ENCODE results near the gene KCNC3. TPM values are rescaled to one million over a fixed set of nuclear protein-coding genes. Genes with fewer than 3 reads are reported as not detected.

The KCNC3 gene
- total and polyA plus RNA-seq, 2 of the 4 experiments (the other 2 are of a cell fraction) = 0.07 TPM; not detected in 1

DNA sequence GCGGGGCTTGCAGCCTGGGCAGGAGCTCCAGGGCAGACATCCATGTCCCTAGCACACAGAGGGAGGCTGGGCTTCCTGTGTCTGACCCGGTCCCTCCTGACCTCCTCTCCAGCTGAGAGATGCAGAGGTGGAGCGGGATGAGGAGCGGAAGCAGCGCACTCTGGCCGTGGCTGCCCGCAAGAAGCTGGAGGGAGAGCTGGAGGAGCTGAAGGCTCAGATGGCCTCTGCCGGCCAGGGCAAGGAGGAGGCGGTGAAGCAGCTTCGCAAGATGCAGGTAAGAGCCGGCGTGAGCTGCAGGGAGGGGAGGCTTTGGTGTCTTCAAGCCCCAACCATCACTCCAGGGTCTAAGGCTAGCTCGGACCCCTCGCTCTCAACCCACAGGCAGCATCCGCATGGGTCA, 38.4 kb downstream of the KCNC3 start:
- Histone ChIP-seq H3K9me3 (ENCODE audit: control insufficient read depth, insufficient read depth, low read length) (peaks cover 24% of the 10 kb centered on the region), H3K27ac (ENCODE audit: insufficient read depth, low read length) (no peak overlapping the region), H4K5ac (ENCODE audit: low read depth, low read length) (no peak overlapping the region), H4K8ac (ENCODE audit: low read depth in 2 of 2, low read length in 2 of 2) (no peak overlapping the region), H3K79me1 (ENCODE audit: low read depth in 1 of 2, low read length in 2 of 2) (no peaks in the 10 kb centered on the region), H3K27me3 (ENCODE audit: control insufficient read depth, insufficient read depth, low read length) (no peaks in the 10 kb centered on the region), H2AK9ac (replicated peaks; ENCODE audit: low read depth, low read length, poor library complexity) (no peak overlapping the region), H3K4me2 (ENCODE audit: low read depth, low read length) (no peak overlapping the region), H3K4me3 (ENCODE audit: insufficient read depth, low read depth, low read length) (no peak overlapping the region), H2BK15ac (ENCODE audit: low read depth, low read length) (no peak overlapping the region), H2BK120ac (ENCODE audit: low read depth, low read length) (no peak overlapping the region), H4K91ac (ENCODE audit: insufficient read depth, low read depth, low read length) (no peak overlapping the region), H3K4me1 (ENCODE audit: control insufficient read depth, insufficient read depth, low read length) (no peaks in the 10 kb centered on the region), H2AK5ac (ENCODE audit: low read depth, low read length) (no peak overlapping the region), H3K23ac (ENCODE audit: low read depth, low read length) (no peak overlapping the region), H2AFZ (replicated peaks; ENCODE audit: low read length, poor library complexity) (no peak overlapping the region), H2BK5ac (ENCODE audit: low read depth, low read length, poor library complexity, severe bottlenecking) (no peak overlapping the region), H3K14ac (replicated peaks; ENCODE audit: low read depth, low read length) (no peak overlapping the region), H3K56ac (ENCODE audit: extremely low read depth, insufficient read depth, low read length) (no peak overlapping the region), H2BK20ac (ENCODE audit: low read depth, low read length) (no peak overlapping the region), H3K4ac (ENCODE audit: low read depth, low read length) (no peak overlapping the region), H3K36me3 (ENCODE audit: control insufficient read depth, insufficient read depth, low read length) (no peaks in the 10 kb centered on the region), H3K9ac (ENCODE audit: low read depth, low read length) (no peak overlapping the region), H4K20me1 (ENCODE audit: insufficient read depth, low read length) (no peaks in the 10 kb centered on the region), H3K18ac (ENCODE audit: low read depth, low read length) (no peak overlapping the region), H3K9me1 (ENCODE audit: insufficient read depth, low read length) (no peaks in the 10 kb centered on the region)
- DNase-seq (no peak), ATAC-seq (ENCODE audit: low read depth) (no peak)
- ChIA-PET POLR2A (ENCODE audit: unreplicated experiment) (no interaction called here), CTCF (no interaction called here)
- no peak for TF ChIP-seq MXI1 (IDR thresholded peaks at IDR 0.05; ENCODE audit: borderline replicate concordance, low read depth, low read length)
- TF ChIP-seq, protein P1, sequence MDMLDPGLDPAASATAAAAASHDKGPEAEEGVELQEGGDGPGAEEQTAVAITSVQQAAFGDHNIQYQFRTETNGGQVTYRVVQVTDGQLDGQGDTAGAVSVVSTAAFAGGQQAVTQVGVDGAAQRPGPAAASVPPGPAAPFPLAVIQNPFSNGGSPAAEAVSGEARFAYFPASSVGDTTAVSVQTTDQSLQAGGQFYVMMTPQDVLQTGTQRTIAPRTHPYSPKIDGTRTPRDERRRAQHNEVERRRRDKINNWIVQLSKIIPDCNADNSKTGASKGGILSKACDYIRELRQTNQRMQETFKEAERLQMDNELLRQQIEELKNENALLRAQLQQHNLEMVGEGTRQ (IDR thresholded peaks at IDR 0.05; ENCODE audit: low read depth, low read length) = no peak
- TF ChIP-seq RCOR1 (IDR thresholded peaks at IDR 0.05; ENCODE audit: insufficient replicate concordance, low read length) = no peak
- no peak for TF ChIP-seq RFX5 (IDR thresholded peaks at IDR 0.05; ENCODE audit: low read depth, low read length)
- no peak for TF ChIP-seq MAFK (IDR thresholded peaks at IDR 0.05; ENCODE audit: low read depth, low read length)
- TF ChIP-seq POLR2A (IDR thresholded peaks at IDR 0.05; ENCODE audit: low read depth, low read length) = no peak
- no peak for TF ChIP-seq RAD21 (IDR thresholded peaks at IDR 0.05; ENCODE audit: low read length)
- TF ChIP-seq BHLHE40 (IDR thresholded peaks at IDR 0.05; ENCODE audit: low read depth, low read length) = no peak
- TF ChIP-seq MAZ (IDR thresholded peaks at IDR 0.05; ENCODE audit: borderline replicate concordance, low read depth, low read length) = no peak
- TF ChIP-seq CHD1 (IDR thresholded peaks at IDR 0.05; ENCODE audit: low read depth, low read length) = no peak
- TF ChIP-seq, protein P2, sequence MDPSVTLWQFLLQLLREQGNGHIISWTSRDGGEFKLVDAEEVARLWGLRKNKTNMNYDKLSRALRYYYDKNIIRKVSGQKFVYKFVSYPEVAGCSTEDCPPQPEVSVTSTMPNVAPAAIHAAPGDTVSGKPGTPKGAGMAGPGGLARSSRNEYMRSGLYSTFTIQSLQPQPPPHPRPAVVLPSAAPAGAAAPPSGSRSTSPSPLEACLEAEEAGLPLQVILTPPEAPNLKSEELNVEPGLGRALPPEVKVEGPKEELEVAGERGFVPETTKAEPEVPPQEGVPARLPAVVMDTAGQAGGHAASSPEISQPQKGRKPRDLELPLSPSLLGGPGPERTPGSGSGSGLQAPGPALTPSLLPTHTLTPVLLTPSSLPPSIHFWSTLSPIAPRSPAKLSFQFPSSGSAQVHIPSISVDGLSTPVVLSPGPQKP (IDR thresholded peaks at IDR 0.05; ENCODE audit: borderline replicate concordance, low read depth, low read length) = no peak
- TF ChIP-seq, protein P3, sequence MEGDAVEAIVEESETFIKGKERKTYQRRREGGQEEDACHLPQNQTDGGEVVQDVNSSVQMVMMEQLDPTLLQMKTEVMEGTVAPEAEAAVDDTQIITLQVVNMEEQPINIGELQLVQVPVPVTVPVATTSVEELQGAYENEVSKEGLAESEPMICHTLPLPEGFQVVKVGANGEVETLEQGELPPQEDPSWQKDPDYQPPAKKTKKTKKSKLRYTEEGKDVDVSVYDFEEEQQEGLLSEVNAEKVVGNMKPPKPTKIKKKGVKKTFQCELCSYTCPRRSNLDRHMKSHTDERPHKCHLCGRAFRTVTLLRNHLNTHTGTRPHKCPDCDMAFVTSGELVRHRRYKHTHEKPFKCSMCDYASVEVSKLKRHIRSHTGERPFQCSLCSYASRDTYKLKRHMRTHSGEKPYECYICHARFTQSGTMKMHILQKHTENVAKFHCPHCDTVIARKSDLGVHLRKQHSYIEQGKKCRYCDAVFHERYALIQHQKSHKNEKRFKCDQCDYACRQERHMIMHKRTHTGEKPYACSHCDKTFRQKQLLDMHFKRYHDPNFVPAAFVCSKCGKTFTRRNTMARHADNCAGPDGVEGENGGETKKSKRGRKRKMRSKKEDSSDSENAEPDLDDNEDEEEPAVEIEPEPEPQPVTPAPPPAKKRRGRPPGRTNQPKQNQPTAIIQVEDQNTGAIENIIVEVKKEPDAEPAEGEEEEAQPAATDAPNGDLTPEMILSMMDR (conservative IDR thresholded peaks at IDR 0.05; ENCODE audit: low read depth, low read length) = no peak
- no peak for TF ChIP-seq SMC3 (IDR thresholded peaks at IDR 0.05; ENCODE audit: low read depth, low read length)
- no peak for TF ChIP-seq NFE2L2 (IDR thresholded peaks at IDR 0.05; ENCODE audit: low read depth, low read length)
- 13% methylated on average over 3 of the region's 15 CpGs; no CpG with 5 or more reads in 1 of the 2 experiments for WGBS, 2 experiments (ENCODE audit: extremely low coverage in 2 of 2, insufficient read length in 1 of 2)
- in situ Hi-C loops (cut with MboI; ENCODE audit: low sequenced_read_pairs) = no loop called here
- dilution Hi-C loops (cut with HindIII; ENCODE audit: low sequenced_read_pairs, unreplicated experiment) = no loop called here
- intact Hi-C loops (cut with micrococcal nuclease) = no loop called here
- BruUV-seq (replicated peaks) = no TSS peak

Data from IMR-90 (cell line).